T-helper 2 cell treated with Interferon-gamma antibody and Interleukin-4, amounts not matched to agents 100 ng/mL and 5 ng/mL, for 36 hours (primary cell): Measurements from ENCODE around the gene WDFY2. TPM values are rescaled to one million over a fixed set of nuclear protein-coding genes. Genes with fewer than 3 reads are reported as not detected.
"Not testable (repeated sequence)": the region's sequence is repeated elsewhere in the genome, so short reads cannot be mapped to it uniquely, and the experiment has no call there.

ENCODE experiments used
- intact Hi-C: fragments of 100-400 bp; cut with micrococcal nuclease; formaldehyde crosslinking; loops from one replicate; pipeline ENCODE4 v1.15.1; 2023
- total RNA-seq: library from RNA; stranded (reverse); gene quantifications from 2 replicates; pipeline ENCODE4 v1.2.3, GENCODE V29; 2022

Gene WDFY2
- total RNA-seq, 1 donor from 2014 or later = 11.3 TPM

DNA sequence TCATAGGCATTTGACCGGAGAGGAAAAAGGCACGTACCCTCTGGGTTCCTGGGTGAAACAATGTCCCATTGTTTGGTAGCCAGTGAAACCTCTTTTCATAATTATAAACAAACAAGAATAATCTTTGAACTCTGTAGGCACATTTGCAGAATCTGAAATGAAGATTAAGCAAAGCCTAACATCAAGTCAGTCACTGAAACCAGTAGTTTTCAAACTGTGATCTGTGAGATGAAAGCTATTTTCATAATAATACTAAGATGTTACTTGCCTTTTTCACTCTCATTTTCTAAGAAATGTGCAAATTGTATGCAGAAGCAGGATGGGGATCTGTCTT is 105.4 kb downstream of the WDFY2 start:
- intact Hi-C loops = no loop called here

DNA sequence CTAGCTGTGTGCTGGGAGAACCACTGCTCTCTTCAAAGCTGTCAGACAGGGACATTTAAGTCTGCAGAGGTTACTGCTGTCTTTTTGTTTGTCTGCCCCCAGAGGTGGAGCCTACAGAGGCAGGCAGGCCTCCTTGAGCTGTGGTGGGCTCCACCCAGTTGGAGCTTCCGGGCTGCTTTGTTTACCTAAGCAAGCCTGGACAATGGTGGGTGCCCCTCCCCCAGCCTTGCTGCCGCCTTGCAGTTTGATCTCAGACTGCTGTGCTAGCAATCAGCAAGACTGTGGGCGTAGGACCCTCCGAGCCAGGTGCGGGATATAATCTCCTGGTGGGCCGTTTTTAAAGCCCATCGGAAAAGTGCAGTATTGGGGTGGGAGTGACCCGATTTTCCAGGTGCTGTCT is 111.4 kb downstream of the WDFY2 start:
- intact Hi-C loops = not testable (repeated sequence)

DNA sequence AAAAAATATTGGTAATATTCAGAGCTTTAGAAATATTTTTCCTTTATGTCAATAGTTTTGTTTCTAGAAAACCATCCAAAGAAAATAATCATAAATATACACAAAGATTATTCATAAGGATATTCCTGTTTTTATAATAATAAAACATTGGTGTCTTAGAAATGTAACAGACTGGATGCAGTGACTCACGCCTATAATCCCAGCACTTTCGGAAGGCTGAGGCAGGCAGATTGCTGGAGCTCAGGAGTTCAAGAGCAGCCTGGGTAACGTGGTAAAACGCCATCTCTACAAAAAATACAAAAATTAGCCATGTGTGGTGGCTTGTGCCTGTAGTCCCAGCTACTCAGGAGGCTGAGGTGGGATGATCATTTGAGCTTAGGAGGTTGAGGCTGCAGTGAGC is 112.9 kb downstream of the WDFY2 start:
- intact Hi-C loops = no loop called here

DNA sequence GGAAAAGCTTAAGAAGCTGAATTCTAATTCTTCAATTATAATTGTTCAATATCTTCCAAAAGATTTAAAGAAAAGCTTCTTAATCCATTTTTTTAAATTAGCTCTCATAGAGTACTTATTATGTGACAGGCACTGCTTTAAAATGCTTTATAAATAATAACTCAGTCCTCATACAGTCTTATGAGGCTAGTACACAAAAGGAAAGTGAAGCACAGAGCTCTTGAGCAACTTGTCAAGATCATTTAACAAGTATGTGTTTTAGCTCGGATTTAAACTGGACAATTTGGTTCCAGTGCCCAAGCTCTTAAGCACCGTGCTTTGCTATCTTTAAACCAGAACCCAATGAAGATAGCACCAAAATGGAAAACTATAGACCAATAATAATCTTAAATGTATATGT is 113.6 kb downstream of the WDFY2 start:
- intact Hi-C loops = no loop called here

DNA sequence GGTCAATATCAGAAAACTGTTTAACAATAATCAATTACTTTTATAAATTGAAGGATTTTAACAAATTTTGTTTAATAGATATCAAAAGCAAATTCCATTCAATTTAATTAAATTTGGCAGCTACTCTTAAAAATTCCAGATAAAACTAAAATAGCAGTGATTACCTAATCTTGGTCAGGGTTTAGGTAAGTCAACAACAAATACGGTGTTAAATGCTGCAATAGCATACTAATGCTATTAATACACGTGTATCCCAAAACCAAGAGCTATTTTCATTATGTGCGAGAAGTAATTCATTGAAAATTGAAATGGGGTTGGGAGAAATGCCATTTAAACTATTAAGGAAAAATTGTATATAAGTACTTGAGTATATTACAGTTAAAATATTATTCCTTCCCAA is 114.1 kb downstream of the WDFY2 start:
- intact Hi-C loops = no loop called here

DNA sequence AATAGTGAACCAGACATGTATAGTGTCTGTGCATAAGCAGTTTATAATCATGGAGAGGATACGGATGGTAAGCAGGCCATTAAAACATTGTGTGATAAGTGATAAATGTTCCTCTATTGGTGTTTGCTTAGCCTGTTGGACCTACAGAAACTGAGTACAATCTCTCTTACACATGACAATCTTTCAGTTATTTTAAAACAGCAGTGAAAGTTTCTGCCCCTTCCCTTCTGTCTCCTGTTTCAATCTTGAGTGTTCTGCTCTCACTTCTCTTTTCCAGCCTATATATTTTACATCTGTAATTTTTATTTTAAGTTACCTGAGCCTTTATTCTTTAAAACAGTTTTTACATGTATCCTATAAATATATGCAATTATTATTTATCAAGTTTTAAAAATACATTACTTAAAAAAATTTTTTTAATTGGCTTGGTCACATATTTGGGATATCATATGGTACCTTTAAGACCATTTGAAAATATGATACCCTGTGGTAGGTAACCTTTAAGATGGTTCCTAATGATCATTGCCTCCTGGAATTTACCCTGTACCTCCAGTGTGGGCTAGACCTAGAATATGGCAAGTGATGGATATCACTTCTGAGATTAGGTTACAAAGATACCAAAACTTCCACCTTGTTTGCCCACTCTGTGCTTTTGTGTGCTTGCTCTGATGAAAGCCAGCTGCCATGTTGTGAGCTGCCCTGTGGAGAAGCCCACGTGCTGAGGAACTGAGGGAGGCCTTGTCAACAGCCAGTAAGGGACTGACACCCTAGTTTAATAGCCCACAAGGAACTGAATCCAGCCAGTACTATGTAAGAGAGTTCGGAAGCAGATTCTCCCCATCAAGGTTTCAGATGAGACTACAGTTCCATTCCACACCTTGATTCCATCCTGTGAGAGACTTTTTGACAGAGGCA is 120.4 kb downstream of the WDFY2 start:
- intact Hi-C loops = no loop called here

DNA sequence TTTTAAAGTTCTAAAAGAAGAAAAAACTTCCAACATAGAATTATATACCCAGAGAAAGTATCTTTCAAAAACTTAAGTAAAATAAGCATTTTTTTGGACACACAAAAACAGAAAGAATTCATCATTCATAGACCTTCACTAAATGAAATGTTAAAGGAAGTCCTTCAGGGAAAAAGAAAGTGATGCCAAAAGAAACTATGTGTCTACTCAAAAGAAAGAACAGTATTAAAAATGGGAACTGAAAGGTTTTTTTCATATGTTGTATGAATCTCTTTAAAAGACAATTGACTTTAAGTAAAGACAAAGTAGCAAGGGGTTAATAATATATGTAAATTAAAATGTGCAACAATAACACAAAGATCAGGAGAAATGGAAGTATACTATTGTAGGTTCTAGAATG is 123.2 kb downstream of the WDFY2 start:
- intact Hi-C loops = no loop called here

DNA sequence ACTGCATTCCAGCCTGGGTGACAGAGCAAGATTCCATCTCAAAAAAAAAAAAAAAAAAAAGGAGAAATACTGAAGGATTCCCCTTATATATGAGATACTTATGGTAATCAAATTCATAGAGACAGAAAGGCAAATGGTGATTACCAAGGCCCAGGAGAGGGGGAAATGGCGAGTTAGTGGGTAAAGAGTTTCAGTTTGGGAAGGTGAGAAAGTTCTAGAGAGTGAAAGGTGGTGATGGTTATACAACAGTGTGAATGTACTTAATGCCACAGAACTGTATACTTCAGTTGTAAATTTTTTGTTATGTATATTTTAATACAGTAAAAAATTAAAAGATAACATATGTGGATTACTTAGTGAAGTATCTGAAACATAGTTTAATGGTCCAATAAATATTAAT is 129.5 kb downstream of the WDFY2 start:
- intact Hi-C loops = no loop called here

DNA sequence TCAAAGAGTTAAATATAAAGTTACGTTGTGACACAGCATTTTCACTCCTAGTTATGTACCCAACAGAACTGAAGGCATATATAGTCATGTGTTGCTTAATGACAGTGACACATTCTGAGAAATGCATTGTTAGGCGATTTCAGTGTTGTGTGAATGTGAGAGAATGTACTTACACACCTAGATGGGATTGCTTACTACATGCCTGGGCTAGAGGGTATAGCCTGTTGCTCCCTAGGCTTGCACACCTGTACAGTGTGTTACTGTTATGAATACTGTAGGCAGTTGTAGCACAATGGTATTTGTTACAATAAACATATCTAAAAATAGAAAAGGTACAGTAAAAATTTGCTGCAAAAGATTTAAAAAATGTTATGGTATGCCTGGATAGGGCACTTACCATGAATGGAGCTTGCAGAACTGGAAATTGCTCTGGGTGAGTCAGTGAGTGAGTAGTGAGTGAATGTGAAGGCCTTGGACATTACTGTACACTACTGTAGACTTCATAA is 130.5 kb downstream of the WDFY2 start:
- intact Hi-C loops = no loop called here

DNA sequence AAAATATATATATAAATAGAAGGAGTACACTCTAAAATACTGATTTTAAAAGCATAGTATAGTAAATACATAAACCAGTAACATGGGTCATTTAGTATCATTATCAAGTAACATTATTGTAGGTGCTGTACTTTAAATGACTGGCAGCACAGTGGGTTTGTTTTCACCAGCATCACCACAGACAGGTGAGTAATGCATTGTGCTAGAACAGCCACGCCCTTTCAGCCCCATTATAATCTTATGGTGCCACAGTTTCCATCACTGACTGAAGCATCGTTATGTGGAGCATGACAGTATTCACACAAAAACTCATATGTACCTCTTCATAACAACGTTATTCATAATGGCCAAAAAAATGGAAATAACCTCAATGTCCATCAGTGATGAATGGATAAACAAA is 131.4 kb downstream of the WDFY2 start:
- intact Hi-C loops = no loop called here

DNA sequence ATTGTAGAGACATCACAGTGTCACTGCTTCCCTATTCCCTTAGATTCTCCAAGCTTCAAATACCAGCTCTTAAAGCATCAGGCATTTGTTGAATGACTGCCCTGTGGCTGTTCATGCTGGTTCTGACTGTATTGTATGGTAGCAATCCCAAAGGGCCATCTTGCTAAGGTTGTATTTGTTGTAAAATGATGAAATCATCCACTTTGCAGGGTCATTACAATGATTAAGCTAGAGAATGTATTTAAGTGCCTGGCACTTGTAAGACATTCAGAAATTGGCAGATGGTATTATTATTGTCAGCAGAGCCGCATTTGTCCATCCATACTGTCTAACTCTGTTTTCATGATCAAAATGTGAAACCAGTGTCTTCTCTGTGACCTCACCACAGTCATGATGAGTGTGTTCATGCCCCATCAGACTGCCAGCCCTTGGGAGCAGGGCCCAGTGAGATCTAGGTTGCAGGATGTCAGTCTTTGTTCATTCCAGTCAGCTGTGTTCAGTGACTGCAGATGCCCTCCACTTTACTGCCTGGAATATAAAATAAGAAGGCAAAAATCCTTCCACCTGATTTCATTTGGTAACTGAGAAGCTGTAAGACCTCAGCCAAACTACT is 133.6 kb downstream of the WDFY2 start:
- intact Hi-C loops = no loop called here

DNA sequence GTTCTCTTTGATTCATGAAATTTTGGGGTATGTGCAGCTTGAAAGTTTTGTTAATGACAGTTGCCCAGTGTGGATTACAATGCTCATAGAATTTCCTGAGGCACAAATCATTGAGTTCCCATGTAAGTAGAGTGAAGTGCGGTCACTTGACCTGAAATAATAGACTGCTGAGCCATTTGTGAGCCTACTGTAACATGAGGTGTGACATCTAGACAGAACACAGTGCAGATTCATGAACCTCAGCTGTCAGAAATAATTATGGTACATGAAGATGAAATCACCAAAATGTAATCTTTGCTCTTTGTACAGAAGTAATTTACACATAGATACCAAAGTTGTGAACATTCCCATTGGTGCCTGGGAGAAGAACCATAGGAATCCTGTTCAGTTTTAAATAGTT is 135.1 kb downstream of the WDFY2 start:
- intact Hi-C loops = no loop called here

DNA sequence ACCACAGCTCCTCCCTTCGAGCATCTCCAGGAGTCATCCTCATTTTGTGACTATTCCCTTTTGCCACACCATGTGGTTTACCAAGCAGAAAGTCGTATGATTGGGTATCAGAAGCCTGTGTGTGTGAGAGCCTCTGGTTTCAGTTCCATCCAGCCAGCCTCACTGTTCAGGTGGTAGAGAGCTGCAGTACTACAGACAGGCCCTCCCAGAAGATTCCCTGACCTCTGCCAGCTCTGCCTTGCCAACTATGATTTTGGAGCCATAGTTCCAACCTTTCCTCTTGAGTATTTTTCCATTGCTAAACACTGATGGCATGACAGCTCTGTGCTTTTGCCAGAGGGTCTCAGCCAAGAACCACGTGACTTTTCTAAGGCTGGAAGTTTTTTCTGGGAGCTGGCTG is 137.2 kb downstream of the WDFY2 start:
- intact Hi-C loops = no loop called here

DNA sequence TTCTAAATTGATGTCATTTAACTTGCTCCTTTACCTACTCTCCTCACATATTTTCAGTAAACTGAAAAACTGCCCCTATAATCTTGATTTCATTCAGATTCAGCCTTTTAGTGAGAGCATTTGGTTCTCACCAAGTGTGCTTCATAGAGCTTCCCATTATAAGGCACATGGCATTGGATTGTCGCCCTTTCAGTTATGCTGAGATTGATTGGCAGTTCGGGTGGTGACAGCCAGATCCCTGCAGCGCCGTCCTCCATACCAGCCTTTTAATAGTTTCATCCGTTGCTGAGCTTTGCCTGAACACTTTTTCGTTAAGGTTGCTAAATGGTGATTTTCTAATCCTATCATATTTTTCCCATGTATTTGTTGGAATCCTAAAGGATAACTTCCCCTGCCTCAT is 139.3 kb downstream of the WDFY2 start:
- intact Hi-C loops = no loop called here

DNA sequence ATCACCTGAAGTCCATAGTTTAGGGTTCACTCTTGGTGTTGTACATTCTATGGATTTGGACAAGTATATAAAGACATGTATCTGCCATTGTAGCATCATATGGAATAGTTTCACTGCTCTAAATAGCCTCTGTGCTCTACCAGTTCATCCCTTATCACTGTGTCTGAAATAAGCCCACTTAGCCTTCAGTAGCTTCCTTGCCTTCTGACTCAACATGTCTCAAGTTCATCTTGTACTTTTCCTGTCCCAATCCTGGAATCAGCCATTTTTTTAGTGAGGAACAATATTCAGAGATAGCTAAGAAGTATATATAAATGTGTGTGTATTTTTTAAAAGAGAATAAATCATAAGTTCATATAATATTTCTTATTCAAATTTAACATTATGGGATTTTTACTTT is 140.5 kb downstream of the WDFY2 start:
- intact Hi-C loops = no loop called here

DNA sequence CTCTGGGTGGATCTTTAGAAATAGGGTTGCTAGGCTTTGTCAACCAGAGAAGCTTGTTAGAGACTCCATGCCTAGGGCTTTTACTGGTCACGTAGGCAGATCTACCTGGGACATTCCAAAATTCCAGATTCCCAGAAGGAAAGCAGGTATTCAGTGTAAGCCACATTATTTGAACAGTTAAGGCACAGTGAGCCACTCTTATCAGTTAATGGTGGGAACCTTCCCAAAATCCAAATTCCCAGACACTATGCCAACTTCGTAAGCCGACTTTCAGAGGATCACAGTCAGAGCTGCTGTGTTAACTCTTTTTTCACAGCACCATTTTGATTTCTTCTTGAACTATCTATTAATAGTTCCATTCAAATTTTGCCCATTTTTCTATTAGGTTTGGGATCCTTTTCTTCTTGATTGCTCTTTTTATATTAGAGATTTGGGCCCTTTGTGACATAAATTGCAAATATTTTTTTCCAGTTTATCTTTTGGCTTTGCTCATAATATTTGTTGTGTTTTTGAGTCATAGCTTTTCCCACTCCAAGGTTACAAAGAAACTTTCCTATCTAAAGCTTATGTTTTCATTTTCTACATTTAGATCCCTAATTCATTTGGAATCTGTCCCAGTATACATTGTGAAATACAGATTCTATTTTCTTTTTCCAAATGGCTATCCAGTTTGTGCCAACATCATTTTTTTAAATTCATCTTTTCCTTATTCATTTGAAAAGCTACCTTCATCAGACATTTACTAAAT is 142.4 kb downstream of the WDFY2 start:
- intact Hi-C loops = no loop called here

DNA sequence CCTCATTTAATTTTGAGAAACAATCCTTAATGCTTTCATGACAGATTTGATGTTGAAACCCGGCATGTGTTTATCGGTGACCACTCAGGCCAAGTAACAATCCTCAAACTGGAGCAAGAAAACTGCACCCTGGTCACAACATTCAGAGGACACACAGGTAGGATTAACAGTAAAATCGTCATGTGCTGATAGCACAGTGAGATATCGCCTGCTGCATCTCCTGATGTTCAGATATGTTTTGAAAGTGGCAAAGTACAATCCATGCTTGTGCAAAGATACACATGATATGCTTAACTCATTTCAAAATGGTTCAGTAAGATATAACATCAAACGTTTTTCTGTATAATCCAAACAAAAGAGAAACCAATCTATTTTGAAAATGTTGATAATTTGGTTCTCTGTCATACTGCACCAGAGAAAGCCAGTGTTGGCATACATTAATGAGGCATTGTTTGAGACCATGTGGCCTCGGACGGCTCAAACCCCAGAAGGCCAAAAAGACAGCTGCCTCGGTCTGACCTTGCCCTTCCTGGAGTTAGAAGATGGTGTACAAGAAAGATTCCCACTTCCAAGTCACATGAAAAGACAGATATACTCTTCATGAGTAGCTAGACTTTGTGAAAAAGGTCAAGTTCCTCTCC is 143.5 kb downstream of the WDFY2 start:
- intact Hi-C loops = no loop called here

DNA sequence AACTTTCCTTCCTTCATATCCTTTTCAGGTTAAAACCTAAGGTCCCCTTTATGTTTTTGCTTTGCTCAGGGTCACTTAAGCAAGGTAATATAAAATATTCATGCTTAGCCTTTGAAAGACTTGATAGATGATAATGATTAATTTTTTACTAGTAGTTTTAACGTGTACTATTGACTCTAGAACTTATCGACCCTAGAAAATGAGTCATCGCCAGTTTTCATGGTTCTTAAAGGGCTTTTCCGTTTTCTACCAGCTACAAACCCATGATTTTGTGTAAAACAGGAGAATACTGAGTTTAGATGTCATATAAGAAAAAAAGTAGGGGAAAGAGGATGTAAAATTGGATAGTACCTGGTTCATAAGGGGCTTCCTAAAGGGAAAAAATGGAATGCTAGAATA is 144.0 kb downstream of the WDFY2 start:
- intact Hi-C loops = no loop called here

DNA sequence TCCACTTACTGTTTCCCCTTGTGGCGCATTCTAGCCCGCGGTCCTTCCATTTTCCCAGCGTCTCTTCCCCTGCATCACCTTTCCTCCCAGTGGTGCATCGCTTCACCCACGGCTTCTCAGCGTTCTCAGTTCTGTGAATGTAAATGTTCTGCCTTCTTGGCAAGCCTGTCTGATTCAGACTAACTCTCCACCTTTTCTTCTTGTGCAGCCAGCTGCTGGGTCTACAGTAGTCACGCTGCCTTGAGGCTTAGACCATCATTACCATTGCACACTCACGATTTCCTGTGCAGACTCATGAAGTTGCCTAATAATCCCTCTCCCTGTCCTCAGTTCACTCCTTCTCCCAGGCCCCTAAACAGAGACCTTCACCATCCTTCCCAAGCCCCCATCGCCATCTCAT is 144.7 kb downstream of the WDFY2 start:
- intact Hi-C loops = no loop called here

DNA sequence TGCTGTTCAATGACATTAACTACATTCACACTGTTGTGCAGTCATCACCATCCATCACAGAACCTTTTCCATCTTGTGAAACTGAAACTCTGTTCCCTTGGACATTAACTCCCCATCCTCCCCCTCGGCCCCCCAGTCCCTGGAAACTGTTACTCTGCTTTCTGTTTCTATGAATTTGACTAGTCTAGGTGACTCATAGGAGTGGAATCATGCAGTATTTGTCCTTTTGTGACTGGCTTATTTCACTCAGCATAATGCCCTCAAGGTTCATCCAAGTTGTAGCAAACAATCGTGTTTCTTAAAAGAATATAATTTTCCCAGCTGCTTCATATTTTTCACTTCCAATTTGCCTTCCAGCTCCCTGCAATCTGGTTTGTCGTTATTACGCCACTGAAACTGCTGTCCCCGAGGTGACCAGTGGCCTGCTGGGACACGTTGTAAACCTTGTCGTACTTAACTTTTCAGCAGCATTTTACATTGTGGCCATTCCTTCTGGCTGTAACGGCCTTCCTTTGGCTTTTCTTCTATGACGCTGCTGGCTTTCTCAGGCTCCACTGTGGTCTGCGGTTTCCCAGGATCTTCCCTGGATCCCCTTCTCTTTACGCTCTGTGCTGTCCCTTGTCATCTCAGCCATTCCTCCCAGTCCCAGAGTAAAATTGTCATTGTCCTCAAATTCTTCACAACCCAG is 145.7 kb downstream of the WDFY2 start:
- intact Hi-C loops = no loop called here

DNA sequence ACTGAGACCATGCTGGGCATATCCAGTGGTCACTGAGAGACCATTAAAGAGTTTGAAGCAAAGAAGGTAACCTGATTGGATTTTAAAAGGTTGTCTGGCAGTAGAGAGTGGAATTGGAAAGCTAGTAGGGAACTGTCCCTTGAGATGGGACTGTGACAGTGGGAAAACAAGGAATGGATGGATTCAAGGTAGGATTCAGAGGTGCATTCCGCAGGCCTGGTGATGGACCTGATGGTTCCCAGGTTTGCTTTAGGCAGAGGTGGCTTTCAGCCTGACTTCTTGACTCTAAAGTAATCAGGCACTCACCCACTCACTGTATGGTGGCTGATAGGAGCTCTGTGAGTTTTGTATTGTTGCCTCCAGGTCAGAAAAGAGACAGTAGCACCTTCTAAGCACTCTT is 146.7 kb downstream of the WDFY2 start:
- intact Hi-C loops = no loop called here
